Gastrocnemius medialis (tissue), 4 donors: ENCODE results near the gene SMC3. TPM values are rescaled to one million over a fixed set of nuclear protein-coding genes. Genes with fewer than 3 reads are reported as not detected.
A peak's percentile ranks its signal among the peaks of the same experiment; 100 is the strongest.

Experiments
- ATAC-seq, 2 donors: fragments of 150-250 bp; one replicate each; pipeline ENCODE4 v1.9.1; 2016
- DNase-seq, 2 donors: peaks; one replicate each; pipeline ENCODE4 v3.0.0-alpha.2; 2019
- H3K27ac ChIP-seq, 4 donors: fragments of 200-600 bp; sonication (generic); 1 replicate in 1 of 4; 2 replicates in 3 of 4; pipeline ENCODE4 v1.5.1; 2016 to 2018; ENCODE audit warnings: mild to moderate bottlenecking in 2 of 4, moderate library complexity in 1 of 4
- H3K27me3 ChIP-seq, 3 donors: fragments of 200-600 bp; sonication (generic) in 2 of 3; 1 replicate in 1 of 3; 2 replicates in 2 of 3; pipeline versions ENCODE4 v1.5.1 to v1.6.0; 2016 to 2019; ENCODE audit warnings: mild to moderate bottlenecking in 1 of 3, moderate library complexity in 1 of 3
- H3K36me3 ChIP-seq, 2 donors: fragments of 200-600 bp; sonication (generic) in 1 of 2; one replicate each; pipeline ENCODE4 v1.5.1; 2017 to 2018
- H3K4me1 ChIP-seq, 2 donors: fragments of 200-600 bp; sonication (generic) in 1 of 2; one replicate each; pipeline ENCODE4 v1.5.1; 2016 to 2017; ENCODE audit warnings: mild to moderate bottlenecking in 2 of 2
- H3K4me3 ChIP-seq, 4 donors: fragments of 200-600 bp; sonication (generic) in 3 of 4; 1 replicate in 1 of 4; 2 replicates in 3 of 4; pipeline ENCODE4 v1.5.1; 2016 to 2019; ENCODE audit warnings: mild to moderate bottlenecking in 2 of 4
- H3K9me3 ChIP-seq, 3 donors: fragments of 200-600 bp; sonication (generic) in 2 of 3; 1 replicate in 1 of 3; 2 replicates in 2 of 3; pipeline ENCODE4 v1.5.1; 2016 to 2019
- POLR2A ChIP-seq, 2 donors: fragments of 450-650 bp; IDR thresholded peaks; one replicate each; pipeline ENCODE4 v1.6.1; 2017; ENCODE audit warnings: antibody characterized with exemption in 2 of 2, mild to moderate bottlenecking in 2 of 2, moderate library complexity in 2 of 2
- in situ Hi-C, 4 donors: fragments of 200-750 bp; cut with MboI; loops; one replicate each; pipeline versions ENCODE4 v1.15.0 to v1.8.0; 2017; ENCODE audit warnings: low sequenced_read_pairs in 4 of 4
- intact Hi-C: fragments of 100-400 bp; cut with DNase I; formaldehyde crosslinking; loops from one replicate; pipeline ENCODE4 v1.15.1; 2023; ENCODE audit warnings: low total_unique reads
- total RNA-seq, 4 donors: library from RNA; depleted of rRNA; stranded (reverse); fragments of >200 nt; gene quantifications; one replicate each; pipeline versions ENCODE4 v1.1.0 to v1.2.3, GENCODE V29; 2016
- TF ChIP-seq, protein P1 (sequence below), 5 experiments: fragments of 450-650 bp in 3 of 5; fragments of 200-600 bp in 2 of 5; sonication (generic) in 2 of 5; IDR thresholded peaks in 4 of 5; conservative IDR thresholded peaks in 1 of 5; 1 replicate in 4 of 5; 2 replicates in 1 of 5; pipeline ENCODE4 v1.5.1; 2016 to 2019; ENCODE audit warnings: antibody characterized with exemption in 5 of 5, mild to moderate bottlenecking in 3 of 5, moderate library complexity in 3 of 5

SMC3 gene
- total RNA-seq, 4 donors from 2014 or later = 19.5 to 25.9 (median 21.9) TPM

GRCh38 chr10:110649347-110650264, 82.1 kb downstream of the SMC3 start:
- Histone ChIP-seq H3K4me3 (no peak overlapping the region), H3K4me1 (peaks cover 8 to 15% of the 10 kb centered on the region in 2 donors), H3K36me3 (no peaks in the 10 kb centered on the region), H3K9me3 (no peaks in the 10 kb centered on the region), H3K27ac (peak overlapping the region in 2 of 4 donors; percentile 23 to 69), H3K27me3 (peaks cover 0 to 4% (median 0%) of the 10 kb centered on the region in 3 donors)
- no peak for DNase-seq
- no peak for TF ChIP-seq POLR2A (IDR thresholded peaks at IDR 0.05)
- TF ChIP-seq, protein P1, sequence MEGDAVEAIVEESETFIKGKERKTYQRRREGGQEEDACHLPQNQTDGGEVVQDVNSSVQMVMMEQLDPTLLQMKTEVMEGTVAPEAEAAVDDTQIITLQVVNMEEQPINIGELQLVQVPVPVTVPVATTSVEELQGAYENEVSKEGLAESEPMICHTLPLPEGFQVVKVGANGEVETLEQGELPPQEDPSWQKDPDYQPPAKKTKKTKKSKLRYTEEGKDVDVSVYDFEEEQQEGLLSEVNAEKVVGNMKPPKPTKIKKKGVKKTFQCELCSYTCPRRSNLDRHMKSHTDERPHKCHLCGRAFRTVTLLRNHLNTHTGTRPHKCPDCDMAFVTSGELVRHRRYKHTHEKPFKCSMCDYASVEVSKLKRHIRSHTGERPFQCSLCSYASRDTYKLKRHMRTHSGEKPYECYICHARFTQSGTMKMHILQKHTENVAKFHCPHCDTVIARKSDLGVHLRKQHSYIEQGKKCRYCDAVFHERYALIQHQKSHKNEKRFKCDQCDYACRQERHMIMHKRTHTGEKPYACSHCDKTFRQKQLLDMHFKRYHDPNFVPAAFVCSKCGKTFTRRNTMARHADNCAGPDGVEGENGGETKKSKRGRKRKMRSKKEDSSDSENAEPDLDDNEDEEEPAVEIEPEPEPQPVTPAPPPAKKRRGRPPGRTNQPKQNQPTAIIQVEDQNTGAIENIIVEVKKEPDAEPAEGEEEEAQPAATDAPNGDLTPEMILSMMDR (IDR thresholded peaks at IDR 0.05 in 4 of 5, conservative IDR thresholded peaks at IDR 0.05 in 1 of 5) = no peak
- intact Hi-C loops = loop anchor here (2.0 kb wide), 1 partner anchor 13 kb away; no protein-coding TSS in a partner anchor
- no peak for ATAC-seq
- in situ Hi-C loops = no loop called here

- no peak overlapping the region for H3K4me3 ChIP-seq
- no peaks in the 10 kb centered on the region for H3K36me3 ChIP-seq
- in situ Hi-C loops (no loop called here), intact Hi-C loops (no loop called here)
- H3K27me3 ChIP-seq = peaks cover 0 to 2% (median 0%) of the 10 kb centered on the region in 3 donors
- TF ChIP-seq, protein P1 (IDR thresholded peaks at IDR 0.05 in 4 of 5, conservative IDR thresholded peaks at IDR 0.05 in 1 of 5) = no peak
- no peak for TF ChIP-seq POLR2A (IDR thresholded peaks at IDR 0.05)
- DNase-seq (no peak), ATAC-seq (no peak)
- peaks cover 8 to 10% of the 10 kb centered on the region in 2 donors for H3K4me1 ChIP-seq
- H3K27ac ChIP-seq = peak overlapping the region in 2 of 4 donors; percentile 61 to 69
- H3K9me3 ChIP-seq = no peaks in the 10 kb centered on the region
These were observed 82.8 kb downstream of the SMC3 start for GRCh38 chr10:110650265-110650668.

DNA sequence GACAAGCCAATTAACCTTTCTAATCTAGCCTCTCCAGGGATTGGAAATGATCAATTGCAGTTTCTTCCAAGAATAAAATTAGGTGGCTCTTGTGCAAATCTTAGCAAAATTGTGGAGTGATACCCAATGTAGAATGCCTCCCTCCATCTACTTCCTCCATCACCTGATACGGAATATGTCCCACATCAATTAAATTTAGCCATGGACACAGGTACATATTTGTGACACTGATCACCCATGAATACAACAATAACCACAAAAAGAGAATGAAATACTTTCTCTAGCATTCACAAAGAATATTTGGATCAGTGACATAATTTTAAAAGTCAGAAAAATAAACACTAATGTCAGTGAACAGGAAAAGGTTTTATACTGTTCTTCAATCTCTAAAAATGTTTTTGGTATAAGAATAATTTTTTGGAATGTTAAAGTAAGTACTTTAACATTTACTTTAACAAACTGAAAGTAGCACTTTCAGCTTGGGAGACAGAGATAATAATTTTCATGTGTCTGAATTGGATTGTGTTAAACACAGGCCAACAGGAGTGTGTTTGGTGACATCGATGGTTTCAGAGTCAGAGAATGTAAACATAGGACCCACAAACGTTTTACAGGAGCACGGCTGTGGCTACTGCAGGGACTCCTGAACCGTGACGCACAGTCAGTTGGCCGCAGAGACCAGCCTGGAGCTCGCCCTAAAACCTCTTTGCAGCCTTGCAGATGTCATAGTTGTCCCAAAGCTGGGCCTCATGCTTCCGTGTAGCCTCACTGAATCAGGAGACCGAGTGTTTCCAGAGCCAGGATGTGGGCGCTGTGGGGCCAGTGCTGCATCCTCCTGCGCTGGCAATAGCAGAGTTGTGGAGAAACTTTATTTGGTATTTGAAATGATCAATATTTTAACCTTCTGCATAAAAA, 83.8 kb downstream of the SMC3 start:
- Histone ChIP-seq H3K9me3 (no peaks in the 10 kb centered on the region), H3K36me3 (no peaks in the 10 kb centered on the region), H3K4me3 (no peak overlapping the region), H3K27me3 (no peaks in the 10 kb centered on the region), H3K27ac (peak overlapping the region; percentile 16 to 69 (median 57)), H3K4me1 (peaks cover 5 to 13% of the 10 kb centered on the region in 2 donors)
- in situ Hi-C loops = no loop called here
- peak; percentile 12 to 18 for TF ChIP-seq POLR2A (IDR thresholded peaks at IDR 0.05)
- TF ChIP-seq, protein P1 (IDR thresholded peaks at IDR 0.05 in 4 of 5, conservative IDR thresholded peaks at IDR 0.05 in 1 of 5) = no peak
- ATAC-seq (peak; percentile 55 to 83), DNase-seq (peak in 1 of 2 donors; percentile 57)
- intact Hi-C loops = no loop called here

DNA sequence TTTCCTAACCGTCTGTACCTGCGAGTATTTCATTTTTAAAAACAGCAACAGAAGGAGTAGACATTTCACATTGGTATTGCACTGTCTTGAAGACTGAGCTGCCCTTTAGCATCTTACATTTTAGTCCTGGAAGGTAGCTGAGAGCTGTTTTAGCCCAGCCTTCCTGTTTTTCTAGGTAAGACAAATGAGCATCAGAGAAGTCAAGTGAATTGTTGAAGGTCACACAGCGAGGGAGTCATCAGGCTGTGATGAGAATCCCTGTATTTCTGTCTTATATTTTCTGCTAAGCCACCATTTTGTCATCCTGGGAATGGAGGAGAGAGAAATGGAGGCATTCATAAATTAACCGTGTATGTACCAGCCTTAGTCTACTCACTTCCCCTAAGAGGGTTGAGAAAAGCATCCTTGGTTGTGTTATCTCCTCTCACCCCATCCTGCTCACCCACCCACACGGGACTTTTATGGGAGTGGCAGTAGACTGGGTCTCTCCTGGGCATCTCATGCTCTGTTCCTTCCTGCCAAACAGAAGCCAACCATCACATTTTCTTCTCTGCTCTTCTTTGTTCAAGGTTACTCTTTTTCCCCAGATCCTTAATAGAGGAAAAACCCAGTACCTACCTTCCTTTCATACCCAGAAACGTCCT, 85.1 kb downstream of the SMC3 start:
- Histone ChIP-seq H3K9me3 (no peaks in the 10 kb centered on the region), H3K27ac (peak overlapping the region in 3 of 4 donors; percentile 53 to 69 (median 61)), H3K4me1 (peaks cover 5 to 13% of the 10 kb centered on the region in 2 donors), H3K27me3 (no peaks in the 10 kb centered on the region), H3K36me3 (no peaks in the 10 kb centered on the region), H3K4me3 (no peak overlapping the region)
- no peak for ATAC-seq
- TF ChIP-seq, protein P1 (IDR thresholded peaks at IDR 0.05 in 4 of 5, conservative IDR thresholded peaks at IDR 0.05 in 1 of 5) = no peak
- TF ChIP-seq POLR2A (IDR thresholded peaks at IDR 0.05) = no peak
- intact Hi-C loops = no loop called here
- no peak for DNase-seq
- in situ Hi-C loops = no loop called here
